Muscle layer of duodenum (tissue), 2 donors: ENCODE data around the gene PYROXD2.
"Not testable (repeated sequence)": the region's sequence is repeated elsewhere in the genome, so short reads cannot be mapped to it uniquely, and the experiment has no call there.

ENCODE experiments used
- H3K27ac ChIP-seq: one replicate; pipeline ENCODE4 v1.7.0; 2013; ENCODE audit warnings: mild to moderate bottlenecking, low read length
- H3K27me3 ChIP-seq: one replicate; pipeline ENCODE4 v1.7.0; 2013; ENCODE audit warnings: low read depth, mild to moderate bottlenecking, control low read depth, low read length
- H3K36me3 ChIP-seq, 2 donors: one replicate each; pipeline ENCODE4 v1.7.0; 2013; ENCODE audit warnings: low read length in 2 of 2, control low read depth in 1 of 2, mild to moderate bottlenecking in 1 of 2; ENCODE audit not compliant: insufficient read depth in 2 of 2, control insufficient read depth in 1 of 2
- H3K4me1 ChIP-seq, 2 donors: one replicate each; pipeline ENCODE4 v1.7.0; 2013; ENCODE audit warnings: low read length in 2 of 2, mild to moderate bottlenecking in 2 of 2, control low read depth in 1 of 2, moderate library complexity in 1 of 2; ENCODE audit not compliant: insufficient read depth in 2 of 2, control insufficient read depth in 1 of 2
- H3K4me3 ChIP-seq, 2 donors: one replicate each; pipeline ENCODE4 v1.7.0; 2013; ENCODE audit warnings: low read length in 2 of 2, low read depth in 1 of 2, mild to moderate bottlenecking in 1 of 2
- H3K9me3 ChIP-seq, 2 donors: one replicate each; pipeline ENCODE4 v1.7.0; 2013; ENCODE audit warnings: low read length in 2 of 2, control low read depth in 1 of 2, mild to moderate bottlenecking in 1 of 2; ENCODE audit not compliant: control insufficient read depth in 1 of 2
- donor health status: healthy.

The PYROXD2 gene

GRCh38 chr10:98383869-98384268 is 31.1 kb downstream of the PYROXD2 start:
- Histone ChIP-seq H3K9me3 (no peaks in the 10 kb centered on the region), H3K27me3 (no peaks in the 10 kb centered on the region), H3K27ac (no peak overlapping the region), H3K4me1 (no peaks in the 10 kb centered on the region), H3K4me3 (no peak overlapping the region), H3K36me3 (peaks cover 8 to 34% of the 10 kb centered on the region in 2 donors)

GRCh38 chr10:98383134-98383667 is 31.8 kb downstream of the PYROXD2 start:
- not testable (repeated sequence) for H3K4me3 ChIP-seq, H3K27ac ChIP-seq, H3K4me1 ChIP-seq, H3K27me3 ChIP-seq, H3K9me3 ChIP-seq
- peaks cover 8 to 34% of the 10 kb centered on the region in 2 donors for H3K36me3 ChIP-seq

- Histone ChIP-seq H3K36me3 (peaks cover 8 to 35% of the 10 kb centered on the region in 2 donors), H3K9me3 (no peaks in the 10 kb centered on the region)
Measured at GRCh38 chr10:98382691-98383101, 32.3 kb downstream of the PYROXD2 start.

GRCh38 chr10:98380493-98381339 is 34.3 kb downstream of the PYROXD2 start:
- peaks cover 4 to 31% of the 10 kb centered on the region in 2 donors for H3K36me3 ChIP-seq
- H3K9me3 ChIP-seq, result peaks cover 0 to 5% of the 10 kb centered on the region in 2 donors
- no peak overlapping the region for H3K4me3 ChIP-seq
- H3K27me3 ChIP-seq, result no peaks in the 10 kb centered on the region
- no peaks in the 10 kb centered on the region for H3K4me1 ChIP-seq
- H3K27ac ChIP-seq, result no peak overlapping the region

More at GRCh38 chr10:98382691-98383101, 32.3 kb downstream of the PYROXD2 start:
- Histone ChIP-seq H3K27me3 (no peaks in the 10 kb centered on the region), H3K27ac (no peak overlapping the region), H3K4me1 (no peaks in the 10 kb centered on the region), H3K4me3 (no peak overlapping the region)

- H3K4me1 ChIP-seq, result peaks cover 0 to 15% of the 10 kb centered on the region in 2 donors
- H3K36me3 ChIP-seq, result peaks cover 0 to 16% of the 10 kb centered on the region in 2 donors
- H3K4me3 ChIP-seq, result no peak overlapping the region
- peaks cover 0 to 5% of the 10 kb centered on the region in 2 donors for H3K9me3 ChIP-seq
- H3K27me3 ChIP-seq, result no peaks in the 10 kb centered on the region
- no peak overlapping the region for H3K27ac ChIP-seq
Measured at GRCh38 chr10:98378722-98379121, 36.3 kb downstream of the PYROXD2 start.

GRCh38 chr10:98377536-98377935 is 37.4 kb downstream of the PYROXD2 start:
- Histone ChIP-seq H3K4me3 (no peak overlapping the region), H3K27me3 (no peaks in the 10 kb centered on the region), H3K27ac (no peak overlapping the region), H3K36me3 (peaks cover 0 to 7% of the 10 kb centered on the region in 2 donors), H3K4me1 (peaks cover 0 to 18% of the 10 kb centered on the region in 2 donors), H3K9me3 (peaks cover 0 to 5% of the 10 kb centered on the region in 2 donors)

- Histone ChIP-seq H3K27ac (no peak overlapping the region), H3K27me3 (no peaks in the 10 kb centered on the region), H3K9me3 (peaks cover 0 to 5% of the 10 kb centered on the region in 2 donors), H3K36me3 (peaks cover 0 to 6% of the 10 kb centered on the region in 2 donors), H3K4me1 (peaks cover 0 to 18% of the 10 kb centered on the region in 2 donors), H3K4me3 (no peak overlapping the region)
Measured at GRCh38 chr10:98377001-98377400, 38.0 kb downstream of the PYROXD2 start.

GRCh38 chr10:98376485-98376884 is 38.5 kb downstream of the PYROXD2 start:
- Histone ChIP-seq H3K4me1 (peaks cover 0 to 18% of the 10 kb centered on the region in 2 donors), H3K27me3 (no peaks in the 10 kb centered on the region), H3K27ac (no peak overlapping the region), H3K9me3 (peaks cover 0 to 5% of the 10 kb centered on the region in 2 donors), H3K36me3 (peaks cover 0 to 6% of the 10 kb centered on the region in 2 donors), H3K4me3 (no peak overlapping the region)

GRCh38 chr10:98374217-98374985 is 40.6 kb downstream of the PYROXD2 start:
- peaks cover 0 to 5% of the 10 kb centered on the region in 2 donors for H3K9me3 ChIP-seq
- peaks cover 0 to 6% of the 10 kb centered on the region in 2 donors for H3K36me3 ChIP-seq
- no peak overlapping the region for H3K4me3 ChIP-seq
- H3K4me1 ChIP-seq, result peaks cover 0 to 18% of the 10 kb centered on the region in 2 donors
- H3K27me3 ChIP-seq, result no peaks in the 10 kb centered on the region
- no peak overlapping the region for H3K27ac ChIP-seq

GRCh38 chr10:98373260-98374040 is 41.5 kb downstream of the PYROXD2 start:
- no peak overlapping the region for H3K27ac ChIP-seq
- H3K4me3 ChIP-seq, result no peak overlapping the region
- H3K9me3 ChIP-seq, result peaks cover 0 to 5% of the 10 kb centered on the region in 2 donors
- no peaks in the 10 kb centered on the region for H3K27me3 ChIP-seq
- peaks cover 0 to 6% of the 10 kb centered on the region in 2 donors for H3K36me3 ChIP-seq
- H3K4me1 ChIP-seq, result peaks cover 0 to 18% of the 10 kb centered on the region in 2 donors
